Ovary (tissue), 9 donors: Measurements from ENCODE around the gene RALGAPB. TPM values are rescaled to one million over a fixed set of nuclear protein-coding genes. Genes with fewer than 3 reads are reported as not detected.

Experiments
- DNase-seq, 5 donors: peaks; one replicate each; pipeline ENCODE4 v3.0.0-alpha.2; 2019 to 2020
- H3K27ac ChIP-seq, 2 donors: fragments of 200-600 bp; one replicate each; pipeline versions ENCODE4 v1.5.1 to v1.8.0; 2019 to 2022
- H3K27me3 ChIP-seq: fragments of 200-600 bp; one replicate; pipeline ENCODE4 v1.8.0; 2022
- H3K36me3 ChIP-seq: fragments of 200-600 bp; sonication (generic); one replicate; pipeline ENCODE4 v1.5.1; 2019
- H3K4me1 ChIP-seq: one replicate; pipeline ENCODE4 v1.8.1; 2013; ENCODE audit warnings: mild to moderate bottlenecking, moderate library complexity; ENCODE audit not compliant: insufficient read depth
- H3K4me3 ChIP-seq: fragments of 200-600 bp; sonication (generic); one replicate; pipeline ENCODE4 v1.5.1; 2017
- H3K9me3 ChIP-seq, 2 donors: fragments of 200-600 bp in 1 of 2; sonication (generic) in 1 of 2; one replicate each; pipeline versions ENCODE4 v1.5.1 to v1.8.1; 2013 to 2019; ENCODE audit warnings: mild to moderate bottlenecking in 1 of 2, moderate library complexity in 1 of 2
- EP300 ChIP-seq: sonication (generic); formaldehyde crosslinking; IDR thresholded peaks from one replicate; pipeline ENCODE4 v1.6.1; 2017; ENCODE audit warnings: antibody characterized with exemption
- POLR2A ChIP-seq: fragments of 450-650 bp; IDR thresholded peaks from one replicate; pipeline ENCODE4 v1.6.1; 2017; ENCODE audit warnings: antibody characterized with exemption, mild to moderate bottlenecking, moderate library complexity
- WGBS, 3 donors: extraction: QIAGEN DNeasy Blood & Tissue Kit in 1 of 3; methylation state at CpG; one replicate each; pipeline versions ENCODE4 v1.1.5 to v1.1.7; 2013 to 2017; 5-methylcytosine and 5-hydroxymethylcytosine counted together
- intact Hi-C, 4 donors: fragments of 100-400 bp; cut with DNase I; formaldehyde crosslinking; loops; one replicate each; pipeline versions ENCODE4 v1.11.0 to v1.15.1; 2022 to 2023
- polyA plus RNA-seq, 2 donors: library from polyadenylated mRNA; stranded (reverse); fragments of 200-250 nt in 1 of 2; fragments of 350-450 nt in 1 of 2; fragmentation: Illumina TruSeq in 1 of 2; extraction: RNeasy Lipid Tissue Mini Kit (QIAGEN cat#74804) in 1 of 2; gene quantifications; one replicate each; pipeline ENCODE4 v1.2.3, GENCODE V29; 2013 to 2014
- total RNA-seq, 7 donors: library from RNA; depleted of rRNA in 2 of 7; stranded (reverse); fragments of >200 nt in 2 of 7; fragmentation: NEBNext Ultra II Directional in 3 of 7; extraction: Animal tissue kit (Norgen Biotek cat#: 25700) in 3 of 7; gene quantifications; one replicate each; pipeline versions ENCODE4 v1.1.0 to v1.2.4, GENCODE V29; 2016 to 2023
- TF ChIP-seq, protein P1 (sequence below), 3 donors: fragments of 450-650 bp in 2 of 3; fragments of 200-600 bp in 1 of 3; IDR thresholded peaks; one replicate each; pipeline versions ENCODE4 v1.5.1 to v1.8.0; 2016 to 2022; ENCODE audit warnings: antibody characterized with exemption in 3 of 3, mild to moderate bottlenecking in 1 of 3
- donor health status: DM: no; HTN: no; CAD: no; lungs with moderate emphysema.
- donor health status: DM: no; HTN: no; CAD: no.
- donor health status: Bipolar disorder and iron deficiency.
- donor health status: DM: yes; HTN: yes; CAD: no.
- donor health status: DM: no; HTN: no; CAD: no.
- donor health status: DM: yes; HTN: yes; CAD: no.

The RALGAPB gene
- total and polyA plus RNA-seq, 9 donors = 10.4 to 41.3 (median 30.0) TPM

GRCh38 chr20:38497246-38497935 is 24.7 kb downstream of the RALGAPB start:
- TF ChIP-seq POLR2A (no peak), EP300 (no peak)
- TF ChIP-seq, protein P1, sequence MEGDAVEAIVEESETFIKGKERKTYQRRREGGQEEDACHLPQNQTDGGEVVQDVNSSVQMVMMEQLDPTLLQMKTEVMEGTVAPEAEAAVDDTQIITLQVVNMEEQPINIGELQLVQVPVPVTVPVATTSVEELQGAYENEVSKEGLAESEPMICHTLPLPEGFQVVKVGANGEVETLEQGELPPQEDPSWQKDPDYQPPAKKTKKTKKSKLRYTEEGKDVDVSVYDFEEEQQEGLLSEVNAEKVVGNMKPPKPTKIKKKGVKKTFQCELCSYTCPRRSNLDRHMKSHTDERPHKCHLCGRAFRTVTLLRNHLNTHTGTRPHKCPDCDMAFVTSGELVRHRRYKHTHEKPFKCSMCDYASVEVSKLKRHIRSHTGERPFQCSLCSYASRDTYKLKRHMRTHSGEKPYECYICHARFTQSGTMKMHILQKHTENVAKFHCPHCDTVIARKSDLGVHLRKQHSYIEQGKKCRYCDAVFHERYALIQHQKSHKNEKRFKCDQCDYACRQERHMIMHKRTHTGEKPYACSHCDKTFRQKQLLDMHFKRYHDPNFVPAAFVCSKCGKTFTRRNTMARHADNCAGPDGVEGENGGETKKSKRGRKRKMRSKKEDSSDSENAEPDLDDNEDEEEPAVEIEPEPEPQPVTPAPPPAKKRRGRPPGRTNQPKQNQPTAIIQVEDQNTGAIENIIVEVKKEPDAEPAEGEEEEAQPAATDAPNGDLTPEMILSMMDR (IDR thresholded peaks at IDR 0.05) = no peak
- Histone ChIP-seq H3K4me1 (no peaks in the 10 kb centered on the region), H3K36me3 (no peaks in the 10 kb centered on the region), H3K9me3 (no peaks in the 10 kb centered on the region), H3K27me3 (no peaks in the 10 kb centered on the region), H3K4me3 (no peak overlapping the region), H3K27ac (no peak overlapping the region)
- DNase-seq = no peak
- 78 to 88% (median 84%) methylated on average over 8 of the region's 8 CpGs for WGBS, 3 donors
- intact Hi-C loops = no loop called here

DNA sequence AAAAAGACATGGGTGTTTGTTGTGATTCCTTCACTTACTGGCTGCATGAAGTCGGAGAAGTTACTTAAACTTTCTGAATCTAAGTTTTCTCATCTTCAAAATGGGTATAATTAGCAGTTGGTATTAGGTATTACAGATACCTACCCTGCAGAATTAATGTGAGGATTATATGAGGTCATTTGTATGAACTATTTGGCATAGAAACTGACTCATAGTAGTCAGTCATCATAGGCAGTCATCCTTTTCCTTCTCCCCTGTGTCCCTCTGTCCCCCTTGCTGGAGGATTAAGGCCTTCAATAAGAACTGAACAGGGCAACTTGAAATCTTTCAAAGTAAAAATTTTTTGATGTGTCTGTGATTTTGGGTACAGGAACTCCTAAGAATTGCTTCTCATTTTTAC is 26.3 kb downstream of the RALGAPB start:
- no peak overlapping the region for H3K27ac ChIP-seq
- no peaks in the 10 kb centered on the region for H3K4me1 ChIP-seq
- H3K36me3 ChIP-seq = no peaks in the 10 kb centered on the region
- TF ChIP-seq POLR2A = no peak
- intact Hi-C loops = no loop called here
- WGBS, 3 donors = 92 to 98% (median 96%) methylated on average over 1 of the region's 1 CpG
- no peak overlapping the region for H3K4me3 ChIP-seq
- H3K27me3 ChIP-seq = no peaks in the 10 kb centered on the region
- H3K9me3 ChIP-seq = no peaks in the 10 kb centered on the region
- DNase-seq = no peak

DNA sequence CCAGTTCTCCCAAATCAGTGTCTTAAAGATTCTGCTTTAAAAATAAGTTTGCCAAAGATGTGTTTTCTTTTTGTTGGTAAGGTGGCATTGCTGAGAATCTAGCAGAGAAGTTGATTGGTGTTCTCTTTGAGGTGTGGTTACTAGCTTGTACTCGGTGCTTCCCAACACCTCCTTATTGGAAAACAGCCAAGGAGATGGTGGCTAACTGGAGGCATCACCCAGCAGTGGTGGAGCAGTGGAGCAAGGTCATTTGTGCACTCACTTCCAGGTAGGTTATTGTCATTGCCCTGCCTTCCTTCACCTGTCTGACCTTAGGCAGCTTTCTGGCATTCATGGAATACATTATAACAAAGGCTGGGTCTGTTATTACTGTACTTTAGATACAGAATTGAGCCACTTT is 26.7 kb downstream of the RALGAPB start:
- intact Hi-C loops = no loop called here
- TF ChIP-seq EP300 (no peak), POLR2A (no peak)
- TF ChIP-seq, protein P1 (IDR thresholded peaks at IDR 0.05) = no peak
- no peaks in the 10 kb centered on the region for H3K27me3 ChIP-seq
- H3K36me3 ChIP-seq = no peaks in the 10 kb centered on the region
- H3K27ac ChIP-seq = no peak overlapping the region
- DNase-seq = no peak
- WGBS, 3 donors = 56 to 69% (median 67%) methylated on average over 1 of the region's 1 CpG
- H3K4me1 ChIP-seq = no peaks in the 10 kb centered on the region
- no peak overlapping the region for H3K4me3 ChIP-seq
- H3K9me3 ChIP-seq = no peaks in the 10 kb centered on the region

- no peak overlapping the region for H3K27ac ChIP-seq
Measured at GRCh38 chr20:38501858-38502436, 29.3 kb downstream of the RALGAPB start.

More at GRCh38 chr20:38501858-38502436, 29.3 kb downstream of the RALGAPB start:
- Histone ChIP-seq H3K27me3 (no peaks in the 10 kb centered on the region), H3K9me3 (no peaks in the 10 kb centered on the region), H3K4me3 (no peak overlapping the region), H3K4me1 (no peaks in the 10 kb centered on the region), H3K36me3 (no peaks in the 10 kb centered on the region)
- no peak for DNase-seq
- intact Hi-C loops = no loop called here
- TF ChIP-seq EP300 (no peak), POLR2A (no peak)
- TF ChIP-seq, protein P1 (IDR thresholded peaks at IDR 0.05) = no peak
- WGBS, 3 donors = 87 to 97% (median 97%) methylated on average over 2 of the region's 2 CpGs
